Left lung (tissue), 14 donors: Measurements from ENCODE around the gene SLN. TPM values are rescaled to one million over a fixed set of nuclear protein-coding genes. Genes with fewer than 3 reads are reported as not detected.
"Not testable (repeated sequence)": the region's sequence is repeated elsewhere in the genome, so short reads cannot be mapped to it uniquely, and the experiment has no call there.

Experiments used
- ATAC-seq: fragments of 200-7000 bp; cut with Tn5 transposase; one replicate; pipeline ENCODE4 v1.9.1; 2020; ENCODE audit warnings: moderate library complexity
- DNase-seq, 4 donors: peaks; one replicate each; pipeline ENCODE4 v3.0.0-alpha.2; 2013 to 2020
- H3K27ac ChIP-seq, 2 donors: fragments of 200-600 bp; sonication (generic) in 1 of 2; one replicate each; pipeline versions ENCODE4 v1.5.0 to v1.8.0; 2020 to 2021
- H3K27me3 ChIP-seq, 2 donors: fragments of 200-600 bp; sonication (generic) in 1 of 2; one replicate each; pipeline versions ENCODE4 v1.5.0 to v1.8.0; 2020 to 2021
- H3K36me3 ChIP-seq, 2 donors: fragments of 200-600 bp; sonication (generic) in 1 of 2; one replicate each; pipeline versions ENCODE4 v1.5.0 to v1.8.0; 2020 to 2021
- H3K4me1 ChIP-seq, 2 donors: fragments of 200-600 bp; one replicate each; pipeline ENCODE4 v1.8.0; 2021
- H3K4me3 ChIP-seq, 2 donors: fragments of 200-600 bp; sonication (generic) in 1 of 2; one replicate each; pipeline versions ENCODE4 v1.5.0 to v1.8.0; 2020 to 2021; ENCODE audit warnings: mild to moderate bottlenecking in 1 of 2
- H3K9me3 ChIP-seq, 2 donors: fragments of 200-600 bp; sonication (generic) in 1 of 2; one replicate each; pipeline versions ENCODE4 v1.5.0 to v1.8.0; 2020 to 2021
- CTCF ChIP-seq, 2 donors: fragments of 200-600 bp; sonication (generic) in 1 of 2; IDR thresholded peaks; one replicate each; pipeline versions ENCODE4 v1.5.0 to v1.8.0; 2021; ENCODE audit warnings: antibody characterized with exemption in 2 of 2
- intact Hi-C, 2 donors: fragments of 100-400 bp; cut with DNase I; formaldehyde crosslinking; loops; one replicate each; pipeline versions ENCODE4 v1.11.2 to v1.14.2; 2022
- long read RNA-seq, 12 donors: library from polyadenylated mRNA in 2 of 12; unstranded in 2 of 12; transcript quantifications; one replicate each; pipeline ENCODE4 v2.0.0 and lab custom pipeline, GENCODE V29; 2019 to 2026
- polyA plus RNA-seq, 6 donors: library from polyadenylated mRNA; unstranded; fragments of 120-200 nt; gene quantifications; one replicate each; pipeline ENCODE4 v1.2.1, GENCODE V29; 2013; ENCODE audit not compliant: insufficient read length in 6 of 6
- total RNA-seq, 2 donors: library from RNA; stranded (reverse); fragmentation: NEBNext Ultra II Directional; extraction: Animal tissue kit (Norgen Biotek cat#: 25700); gene quantifications; one replicate each; pipeline ENCODE4 v1.2.1, GENCODE V29; 2021
- donor health status: DM: no; HTN: yes; CAD: no.
- donor health status: DM: no; HTN: no; CAD: no.

The SLN gene
- 1 to 10 TPM in 1 of 2 donors, under 1 TPM in 1; 0.96 to 2.4 TPM for total RNA-seq
- polyA plus RNA-seq: under 1 TPM in 1 of 6 donors, not detected in 5; 0.23 TPM
- long read RNA-seq, donor 1: 0 reads
- long read RNA-seq, donor 2: 0 reads
- long read RNA-seq, donor 3: 0 reads
- long read RNA-seq, donor 4: 0 reads
- long read RNA-seq, donor 5: 0 reads
- long read RNA-seq, donor 6, transcript SLN-201 (2 exons, 722 nt): major isoform, 18 of 18 reads
- long read RNA-seq, donor 6, partial matches to known transcripts: 0 of 18 reads
- long read RNA-seq, donor 6, other reads (novel, unspliced or antisense): 0 of 18 reads
- long read RNA-seq, donor 7: 0 reads
- long read RNA-seq, donor 8, transcript SLN-201 (2 exons, 722 nt): major isoform, 16 of 16 reads
- long read RNA-seq, donor 8, partial matches to known transcripts: 0 of 16 reads
- long read RNA-seq, donor 8, other reads (novel, unspliced or antisense): 0 of 16 reads
- long read RNA-seq, donor 9, transcript SLN-201 (2 exons, 722 nt): major isoform, 20 of 20 reads
- long read RNA-seq, donor 9, partial matches to known transcripts: 0 of 20 reads
- long read RNA-seq, donor 9, other reads (novel, unspliced or antisense): 0 of 20 reads
- long read RNA-seq, donor 10, partial matches to known transcripts: 0 of 3 reads
- long read RNA-seq, donor 10, other reads (novel, unspliced or antisense): 0 of 3 reads
- long read RNA-seq, donor 11, partial matches to known transcripts: 0 of 1 reads
- long read RNA-seq, donor 11, other reads (novel, unspliced or antisense): 0 of 1 reads
- long read RNA-seq, donor 12, partial matches to known transcripts: 0 of 4 reads
- long read RNA-seq, donor 12, other reads (novel, unspliced or antisense): 0 of 4 reads

DNA sequence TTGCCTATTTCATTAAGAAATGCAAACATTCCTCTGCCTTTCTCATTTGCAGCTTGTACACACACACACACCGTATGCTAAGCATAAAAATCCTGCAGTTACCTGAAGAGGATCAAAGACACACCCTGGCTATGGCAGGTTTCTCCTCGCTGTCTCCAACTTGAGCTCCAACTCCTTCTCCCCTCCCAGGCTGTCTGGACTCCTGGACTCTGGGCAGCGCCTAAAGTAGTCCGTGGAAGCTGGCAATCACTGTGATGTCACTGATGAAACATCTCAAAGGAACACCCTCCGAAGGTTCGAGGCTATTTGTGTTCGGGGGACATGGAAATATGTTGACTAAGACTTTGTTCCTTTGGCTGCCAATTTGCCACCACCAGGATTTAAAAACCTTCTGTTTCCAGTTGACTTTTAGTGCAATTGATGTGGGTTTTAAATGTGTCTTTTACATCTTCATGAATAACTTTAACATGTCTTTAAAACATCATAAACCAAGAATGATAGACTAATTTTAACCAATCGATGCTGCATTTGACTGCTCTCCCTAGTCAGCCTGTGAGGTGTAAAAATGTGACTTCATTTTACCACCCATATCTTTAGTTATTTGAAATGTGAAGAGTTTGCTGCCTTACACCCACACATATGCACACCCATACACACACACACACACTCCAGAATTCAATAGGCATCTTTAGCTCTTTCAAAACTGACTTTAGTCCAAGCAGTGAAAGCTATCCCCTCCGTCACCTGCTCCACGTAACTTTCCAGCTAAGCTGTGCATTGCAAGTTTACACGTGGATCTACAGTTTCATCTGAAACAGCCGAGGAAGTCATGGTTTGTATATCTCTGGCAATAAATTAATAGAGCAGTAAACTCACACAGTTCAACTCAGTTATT lies at the start of gene SLN:
TSS of gene SLN (minus strand) at position 196 of the 895 bp plus-strand sequence.
- no peaks in the 10 kb centered on the region for H3K9me3 ChIP-seq
- peaks cover 0 to 4% of the 10 kb centered on the region in 2 donors for H3K27me3 ChIP-seq
- H3K4me1 ChIP-seq: no peaks in the 10 kb centered on the region
- intact Hi-C loops: no loop called here
- no peaks in the 10 kb centered on the region for H3K36me3 ChIP-seq
- ATAC-seq (no peak), DNase-seq (no peak)
- H3K27ac ChIP-seq: no peak within 1 kb of the TSS
- TF ChIP-seq CTCF (IDR thresholded peaks at IDR 0.05): no peak
- no peak within 1 kb of the TSS for H3K4me3 ChIP-seq

DNA sequence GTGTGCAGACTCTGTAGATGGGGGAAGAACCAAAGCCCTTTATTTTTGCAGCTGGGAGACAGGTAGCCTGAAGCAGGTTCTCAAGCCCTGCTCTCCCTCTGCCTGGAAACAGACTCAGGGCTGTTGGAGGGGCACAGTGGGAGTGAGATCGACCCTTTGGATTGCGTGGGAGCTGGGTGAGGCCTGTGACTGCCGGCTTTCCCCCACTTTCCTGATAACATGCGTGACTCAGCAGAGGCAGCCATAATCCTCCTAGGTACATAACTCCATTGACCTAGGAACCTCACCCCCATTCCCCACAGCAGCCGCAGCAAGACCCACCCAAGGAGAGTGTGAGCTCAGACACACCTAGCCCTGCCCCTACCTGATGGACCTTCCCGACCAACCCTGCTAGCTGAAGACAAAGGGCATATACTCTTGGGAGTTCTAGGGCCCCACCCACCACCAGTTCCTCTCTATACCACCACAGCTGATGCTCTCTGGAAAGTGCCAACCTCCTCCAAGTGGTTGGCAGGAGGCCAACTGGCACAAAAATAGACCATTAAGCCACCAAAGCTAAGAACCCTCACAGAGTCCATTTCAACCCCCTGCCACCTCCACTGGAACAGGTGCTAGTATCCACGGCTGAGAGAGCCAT lies 47.0 kb upstream of the SLN start:
- H3K27ac ChIP-seq, DNase-seq, H3K27me3 ChIP-seq, H3K9me3 ChIP-seq, intact Hi-C loops, H3K4me3 ChIP-seq, H3K4me1 ChIP-seq, H3K36me3 ChIP-seq, ATAC-seq: not testable (repeated sequence)

- Histone ChIP-seq H3K27me3 (no peaks in the 10 kb centered on the region), H3K36me3 (no peaks in the 10 kb centered on the region), H3K4me1 (no peaks in the 10 kb centered on the region), H3K27ac (no peak overlapping the region), H3K4me3 (no peak overlapping the region), H3K9me3 (no peaks in the 10 kb centered on the region)
- DNase-seq (no peak), ATAC-seq (no peak)
- intact Hi-C loops: no loop called here
- TF ChIP-seq CTCF (IDR thresholded peaks at IDR 0.05): no peak
Measured at GRCh38 chr11:107757661-107758060, 45.8 kb upstream of the SLN start.

DNA sequence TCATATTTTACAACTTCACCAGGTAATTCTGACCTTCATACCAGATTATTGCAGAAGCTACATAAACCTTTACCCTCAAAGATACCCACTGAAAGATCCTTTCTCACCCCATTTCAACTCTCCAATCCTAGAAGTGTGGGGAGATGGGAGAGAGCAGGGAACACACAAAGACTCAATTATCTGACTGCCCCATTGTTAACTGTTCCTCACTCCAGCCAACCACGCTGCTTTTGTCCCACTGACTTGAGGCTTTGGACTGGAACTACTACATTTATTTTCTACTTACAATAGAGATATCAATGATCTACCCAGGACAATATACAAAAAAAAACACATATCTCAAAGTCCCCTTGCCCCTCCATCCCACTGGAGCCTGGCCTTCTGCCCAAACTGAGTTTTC lies 44.7 kb upstream of the SLN start:
- Histone ChIP-seq H3K4me3 (no peak overlapping the region), H3K36me3 (no peaks in the 10 kb centered on the region), H3K9me3 (no peaks in the 10 kb centered on the region), H3K27me3 (no peaks in the 10 kb centered on the region), H3K4me1 (no peaks in the 10 kb centered on the region), H3K27ac (no peak overlapping the region)
- no peak for TF ChIP-seq CTCF (IDR thresholded peaks at IDR 0.05)
- DNase-seq: no peak
- ATAC-seq: no peak
- intact Hi-C loops: no loop called here
